Spleen (tissue), 7 donors: Measurements from ENCODE around the gene C9orf78.

Experiments used
- POLR2A ChIP-seq, 3 donors: fragments of 450-650 bp; IDR thresholded peaks; one replicate each; pipeline ENCODE4 v1.5.1; 2017; ENCODE audit warnings: antibody characterized with exemption in 3 of 3, mild to moderate bottlenecking in 1 of 3
- TF ChIP-seq, protein P1 (sequence below), 11 experiments: fragments of 200-600 bp in 7 of 11; fragments of 450-650 bp in 4 of 11; sonication (generic) in 4 of 11; IDR thresholded peaks in 8 of 11; conservative IDR thresholded peaks in 3 of 11; 1 replicate in 7 of 11; 2 replicates in 4 of 11; pipeline versions ENCODE4 v1.4.0 to v1.8.0; 2016 to 2021; ENCODE audit warnings: antibody characterized with exemption in 11 of 11, inconsistent platforms in 4 of 11, mild to moderate bottlenecking in 1 of 11
- donor health status: DM: no; HTN: no; CAD: no; lungs with moderate emphysema.
- donor health status: DM: no; HTN: no; CAD: no.
- donor health status: DM: no; HTN: no; CAD: no.

DNA sequence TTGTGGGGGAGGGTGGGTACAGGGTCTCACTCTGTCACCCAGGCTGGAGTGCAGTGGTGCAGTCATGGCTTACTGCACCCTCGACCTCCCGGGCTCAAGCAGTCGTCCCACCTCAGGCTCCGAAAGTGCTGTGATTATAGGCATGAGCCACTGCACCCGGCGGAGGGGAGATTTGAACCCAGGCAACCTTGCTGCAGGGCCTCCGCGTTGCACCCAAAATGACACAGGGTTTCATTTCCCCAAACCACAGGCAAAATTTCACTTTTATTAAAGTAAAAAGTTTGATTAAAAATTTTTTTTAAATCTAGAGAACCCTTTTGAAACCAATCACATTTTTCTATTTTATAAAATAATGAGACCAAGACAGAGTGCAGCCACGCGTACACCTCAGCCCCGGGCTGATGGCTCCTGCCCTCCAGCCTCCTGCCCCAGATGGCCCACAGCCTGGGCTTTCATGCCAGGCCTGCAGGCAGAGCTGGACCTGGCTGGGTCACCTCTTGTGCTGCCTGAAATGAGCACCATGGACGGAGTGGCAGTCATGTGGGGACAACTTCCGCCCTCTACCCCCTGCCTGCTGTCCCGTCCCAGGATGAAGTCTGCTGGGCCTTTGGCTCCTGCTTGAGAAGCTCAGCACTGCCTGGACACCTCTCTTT lies 30.7 kb upstream of the C9orf78 start:
- TF ChIP-seq, protein P1, sequence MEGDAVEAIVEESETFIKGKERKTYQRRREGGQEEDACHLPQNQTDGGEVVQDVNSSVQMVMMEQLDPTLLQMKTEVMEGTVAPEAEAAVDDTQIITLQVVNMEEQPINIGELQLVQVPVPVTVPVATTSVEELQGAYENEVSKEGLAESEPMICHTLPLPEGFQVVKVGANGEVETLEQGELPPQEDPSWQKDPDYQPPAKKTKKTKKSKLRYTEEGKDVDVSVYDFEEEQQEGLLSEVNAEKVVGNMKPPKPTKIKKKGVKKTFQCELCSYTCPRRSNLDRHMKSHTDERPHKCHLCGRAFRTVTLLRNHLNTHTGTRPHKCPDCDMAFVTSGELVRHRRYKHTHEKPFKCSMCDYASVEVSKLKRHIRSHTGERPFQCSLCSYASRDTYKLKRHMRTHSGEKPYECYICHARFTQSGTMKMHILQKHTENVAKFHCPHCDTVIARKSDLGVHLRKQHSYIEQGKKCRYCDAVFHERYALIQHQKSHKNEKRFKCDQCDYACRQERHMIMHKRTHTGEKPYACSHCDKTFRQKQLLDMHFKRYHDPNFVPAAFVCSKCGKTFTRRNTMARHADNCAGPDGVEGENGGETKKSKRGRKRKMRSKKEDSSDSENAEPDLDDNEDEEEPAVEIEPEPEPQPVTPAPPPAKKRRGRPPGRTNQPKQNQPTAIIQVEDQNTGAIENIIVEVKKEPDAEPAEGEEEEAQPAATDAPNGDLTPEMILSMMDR (IDR thresholded peaks at IDR 0.05 in 8 of 11, conservative IDR thresholded peaks at IDR 0.05 in 3 of 11), result no peak
- TF ChIP-seq POLR2A (IDR thresholded peaks at IDR 0.05), result no peak
